Vagina (tissue), 2 donors: ENCODE results near the gene SLC12A5. TPM values are rescaled to one million over a fixed set of nuclear protein-coding genes. Genes with fewer than 3 reads are reported as not detected.

Experiments
- DNase-seq, 2 donors: peaks; one replicate each; pipeline ENCODE4 v3.0.0-alpha.2; 2017; ENCODE audit errors: extremely low spot score in 2 of 2
- H3K27ac ChIP-seq: fragments of 200-600 bp; sonication (generic); one replicate; pipeline ENCODE4 v1.5.1; 2019
- H3K27me3 ChIP-seq: fragments of 200-600 bp; sonication (generic); one replicate; pipeline ENCODE4 v1.5.1; 2019
- H3K36me3 ChIP-seq, 2 donors: fragments of 200-600 bp; sonication (generic); one replicate each; pipeline ENCODE4 v1.5.1; 2017 to 2019
- H3K4me1 ChIP-seq: fragments of 200-600 bp; sonication (generic); one replicate; pipeline ENCODE4 v1.5.1; 2019
- H3K4me3 ChIP-seq, 2 donors: fragments of 200-600 bp; sonication (generic); 1 replicate in 1 of 2; 2 replicates in 1 of 2; pipeline ENCODE4 v1.5.1; 2016 to 2019
- H3K9me3 ChIP-seq: fragments of 200-600 bp; sonication (generic); one replicate; pipeline ENCODE4 v1.5.1; 2019
- POLR2A ChIP-seq, 2 donors: fragments of 450-650 bp; IDR thresholded peaks; one replicate each; pipeline ENCODE4 v1.6.1; 2017; ENCODE audit warnings: antibody characterized with exemption in 2 of 2, mild to moderate bottlenecking in 2 of 2, moderate library complexity in 2 of 2
- POLR2AphosphoS5 ChIP-seq, 2 donors: sonication (generic); formaldehyde crosslinking; IDR thresholded peaks; one replicate each; pipeline ENCODE4 v1.9.0; 2017; ENCODE audit warnings: antibody characterized with exemption in 2 of 2, mild to moderate bottlenecking in 2 of 2, low read depth in 1 of 2; ENCODE audit not compliant: insufficient read depth in 1 of 2
- intact Hi-C: fragments of 100-400 bp; cut with DNase I; formaldehyde crosslinking; loops from one replicate; pipeline ENCODE4 v1.15.1; 2023
- total RNA-seq: library from RNA; depleted of rRNA; stranded (reverse); fragments of >200 nt; gene quantifications from one replicate; pipeline ENCODE4 v1.2.3, GENCODE V29; 2016
- TF ChIP-seq, protein P1 (sequence below), 3 experiments: fragments of 450-650 bp in 2 of 3; fragments of 200-600 bp in 1 of 3; sonication (generic) in 1 of 3; IDR thresholded peaks; one replicate each; pipeline ENCODE4 v1.5.1; 2017 to 2019; ENCODE audit warnings: antibody characterized with exemption in 3 of 3, mild to moderate bottlenecking in 2 of 3, moderate library complexity in 2 of 3

The SLC12A5 gene
- total RNA-seq, 1 donor from 2014 or later = not detected

DNA sequence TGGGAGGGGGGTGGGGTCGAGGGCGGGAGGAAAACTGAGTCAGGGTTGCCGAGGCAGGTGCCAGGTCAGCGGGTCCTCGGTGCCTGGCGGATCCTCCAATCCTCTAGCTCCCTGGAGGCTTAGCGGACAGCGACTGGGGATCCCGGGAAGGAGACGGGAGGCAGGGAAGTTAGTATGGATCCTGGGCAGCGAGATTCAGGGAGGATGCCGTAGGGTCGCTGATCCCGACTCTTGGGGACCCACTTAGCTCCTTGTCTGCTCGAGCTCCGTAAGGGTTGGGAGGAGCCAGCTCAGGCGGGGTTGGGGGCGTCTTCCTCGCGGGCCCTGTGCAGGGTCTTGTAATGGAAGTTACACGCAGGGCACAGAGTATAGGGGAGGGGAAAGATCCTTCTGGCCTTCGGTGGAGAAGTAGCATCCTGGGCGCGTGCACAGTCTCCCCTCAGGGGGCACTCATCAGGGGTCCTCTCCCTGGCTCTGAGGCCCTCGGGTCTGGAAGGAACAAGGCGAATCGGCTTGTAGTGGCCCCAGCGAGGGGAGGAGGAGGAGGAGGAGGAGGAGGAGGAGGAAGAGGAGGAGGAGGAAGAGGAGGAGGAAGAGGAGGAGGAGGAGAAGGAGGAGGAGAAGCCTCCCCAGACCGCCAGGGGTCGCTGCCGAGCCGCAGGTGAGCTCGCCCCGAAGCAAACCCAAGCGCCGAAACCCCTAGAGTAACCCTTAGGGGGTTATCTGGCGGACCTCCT, 6.4 kb upstream of the SLC12A5 start:
- Histone ChIP-seq H3K4me1 (peaks cover 19% of the 10 kb centered on the region), H3K27ac (no peak overlapping the region), H3K4me3 (peak overlapping the region in 1 of 2 donors; percentile 30), H3K36me3 (no peaks in the 10 kb centered on the region), H3K9me3 (no peaks in the 10 kb centered on the region), H3K27me3 (no peaks in the 10 kb centered on the region)
- intact Hi-C loops = loop anchor here (10.0 kb wide), 1 partner anchor 152 kb away; no protein-coding TSS in a partner anchor
- DNase-seq = no peak
- no peak for TF ChIP-seq POLR2AphosphoS5 (IDR thresholded peaks at IDR 0.05; ENCODE audit: insufficient read depth in 1 of 2, low read depth in 1 of 2)
- TF ChIP-seq, protein P1, sequence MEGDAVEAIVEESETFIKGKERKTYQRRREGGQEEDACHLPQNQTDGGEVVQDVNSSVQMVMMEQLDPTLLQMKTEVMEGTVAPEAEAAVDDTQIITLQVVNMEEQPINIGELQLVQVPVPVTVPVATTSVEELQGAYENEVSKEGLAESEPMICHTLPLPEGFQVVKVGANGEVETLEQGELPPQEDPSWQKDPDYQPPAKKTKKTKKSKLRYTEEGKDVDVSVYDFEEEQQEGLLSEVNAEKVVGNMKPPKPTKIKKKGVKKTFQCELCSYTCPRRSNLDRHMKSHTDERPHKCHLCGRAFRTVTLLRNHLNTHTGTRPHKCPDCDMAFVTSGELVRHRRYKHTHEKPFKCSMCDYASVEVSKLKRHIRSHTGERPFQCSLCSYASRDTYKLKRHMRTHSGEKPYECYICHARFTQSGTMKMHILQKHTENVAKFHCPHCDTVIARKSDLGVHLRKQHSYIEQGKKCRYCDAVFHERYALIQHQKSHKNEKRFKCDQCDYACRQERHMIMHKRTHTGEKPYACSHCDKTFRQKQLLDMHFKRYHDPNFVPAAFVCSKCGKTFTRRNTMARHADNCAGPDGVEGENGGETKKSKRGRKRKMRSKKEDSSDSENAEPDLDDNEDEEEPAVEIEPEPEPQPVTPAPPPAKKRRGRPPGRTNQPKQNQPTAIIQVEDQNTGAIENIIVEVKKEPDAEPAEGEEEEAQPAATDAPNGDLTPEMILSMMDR (IDR thresholded peaks at IDR 0.05) = peak; percentile 42 to 87 (median 51)

- Histone ChIP-seq H3K27ac (no peak overlapping the region), H3K27me3 (no peaks in the 10 kb centered on the region), H3K4me1 (peaks cover 19% of the 10 kb centered on the region), H3K4me3 (no peak overlapping the region), H3K9me3 (no peaks in the 10 kb centered on the region), H3K36me3 (no peaks in the 10 kb centered on the region)
- DNase-seq = no peak
- TF ChIP-seq POLR2AphosphoS5 (IDR thresholded peaks at IDR 0.05; ENCODE audit: insufficient read depth in 1 of 2, low read depth in 1 of 2) = no peak
- TF ChIP-seq POLR2A (IDR thresholded peaks at IDR 0.05) = no peak
- TF ChIP-seq, protein P1 (IDR thresholded peaks at IDR 0.05) = peak in 1 of 3 experiments; percentile 6
- intact Hi-C loops = loop anchor here (10.0 kb wide), 1 partner anchor 152 kb away; no protein-coding TSS in a partner anchor
These were observed 5.9 kb upstream of the SLC12A5 start for GRCh38 chr20:46023148-46023484.

GRCh38 chr20:46023999-46024398, 5.0 kb upstream of the SLC12A5 start:
- DNase-seq = no peak
- no peak overlapping the region for H3K27ac ChIP-seq
- TF ChIP-seq, protein P1 (IDR thresholded peaks at IDR 0.05) = no peak
- TF ChIP-seq POLR2A (IDR thresholded peaks at IDR 0.05) (no peak), POLR2AphosphoS5 (IDR thresholded peaks at IDR 0.05; ENCODE audit: insufficient read depth in 1 of 2, low read depth in 1 of 2) (no peak)
- H3K27me3 ChIP-seq = no peaks in the 10 kb centered on the region
- H3K36me3 ChIP-seq = no peaks in the 10 kb centered on the region
- intact Hi-C loops = loop anchor here (10.0 kb wide), 1 partner anchor 151 kb away; no protein-coding TSS in a partner anchor
- no peaks in the 10 kb centered on the region for H3K9me3 ChIP-seq
- peaks cover 19% of the 10 kb centered on the region for H3K4me1 ChIP-seq
- no peak overlapping the region for H3K4me3 ChIP-seq

DNA sequence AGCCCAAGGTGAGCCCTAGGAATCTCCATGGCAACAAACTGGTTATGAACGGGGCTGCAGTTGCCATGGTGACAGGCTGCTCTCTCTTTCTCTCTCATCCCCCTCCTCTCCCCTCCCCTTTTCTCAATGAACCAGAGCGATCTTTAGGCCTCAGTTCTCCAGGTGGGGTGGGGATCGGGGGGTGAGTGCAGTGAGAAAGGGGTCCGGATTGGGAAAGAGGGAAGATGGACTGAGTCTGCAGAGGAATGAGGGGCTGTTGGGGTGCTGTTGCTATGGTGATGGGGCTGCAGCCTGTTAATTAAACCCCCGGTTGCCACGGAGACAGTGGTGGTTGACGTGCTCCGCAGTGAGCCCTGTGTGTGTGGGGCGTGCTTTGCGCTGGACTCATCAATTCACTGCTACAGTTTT, 3.6 kb upstream of the SLC12A5 start:
- intact Hi-C loops = loop anchor here (10.0 kb wide), 1 partner anchor 149 kb away; no protein-coding TSS in a partner anchor

More for the DNA sequence above, 3.6 kb upstream of the SLC12A5 start:
- Histone ChIP-seq H3K36me3 (no peaks in the 10 kb centered on the region), H3K4me3 (no peak overlapping the region), H3K9me3 (no peaks in the 10 kb centered on the region), H3K4me1 (peaks cover 19% of the 10 kb centered on the region), H3K27me3 (no peaks in the 10 kb centered on the region), H3K27ac (no peak overlapping the region)
- TF ChIP-seq, protein P1 (IDR thresholded peaks at IDR 0.05) = no peak
- TF ChIP-seq POLR2A (IDR thresholded peaks at IDR 0.05) (no peak), POLR2AphosphoS5 (IDR thresholded peaks at IDR 0.05; ENCODE audit: insufficient read depth in 1 of 2, low read depth in 1 of 2) (no peak)
- no peak for DNase-seq
